NCI-H146 treated with DMSO at 0.1 percent for 48 hours (cell line): ENCODE measurements around the gene GYG1.
"Not testable (repeated sequence)": the region's sequence is repeated elsewhere in the genome, so short reads cannot be mapped to it uniquely, and the experiment has no call there.

Experiments used
- DNase-seq: peaks from one replicate; lab custom pipeline; 2025; ENCODE audit not compliant: unreplicated experiment; lab: John Stamatoyannopoulos, UW

The GYG1 gene

DNA sequence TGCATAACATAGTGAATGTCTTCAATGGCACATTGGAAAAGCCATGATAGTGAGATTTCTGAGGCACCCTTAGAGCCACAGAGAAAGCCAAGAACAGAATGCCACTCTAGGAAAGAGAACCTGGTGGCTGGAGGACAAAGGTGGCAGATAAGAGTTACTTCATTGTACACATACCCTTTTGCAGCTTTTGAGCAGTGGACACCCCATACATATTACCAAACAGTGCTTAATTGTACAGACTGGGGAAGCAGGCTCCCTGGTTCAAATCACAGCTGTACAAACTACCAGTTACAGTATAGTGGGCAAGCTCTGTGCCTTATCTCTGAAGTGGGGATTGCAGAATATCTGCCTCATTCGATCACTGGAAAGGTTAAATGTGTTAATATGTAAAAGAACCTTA lies 10.1 kb upstream of the GYG1 start:
- DNase-seq: no peak

DNA sequence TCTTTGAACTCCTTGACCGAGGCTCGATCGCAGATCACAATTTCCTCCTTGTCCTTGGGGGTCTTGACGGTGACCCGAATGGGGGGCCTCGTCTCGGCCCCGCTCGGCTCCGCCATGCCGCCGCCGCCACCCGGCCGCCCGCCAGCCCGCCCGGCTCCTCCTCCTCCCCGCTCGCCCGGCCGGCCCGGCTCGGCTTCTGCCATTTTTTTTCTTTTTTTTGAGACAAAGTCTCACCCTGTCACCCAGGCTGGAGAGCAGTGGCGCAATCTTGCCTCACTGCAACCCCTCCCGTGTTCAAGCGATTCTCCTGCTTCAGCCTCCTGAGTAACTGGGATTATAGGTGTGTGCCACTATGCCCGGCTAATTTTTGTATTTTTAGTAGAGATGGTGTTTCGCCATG lies 3.8 kb upstream of the GYG1 start:
- DNase-seq: not testable (repeated sequence)

DNA sequence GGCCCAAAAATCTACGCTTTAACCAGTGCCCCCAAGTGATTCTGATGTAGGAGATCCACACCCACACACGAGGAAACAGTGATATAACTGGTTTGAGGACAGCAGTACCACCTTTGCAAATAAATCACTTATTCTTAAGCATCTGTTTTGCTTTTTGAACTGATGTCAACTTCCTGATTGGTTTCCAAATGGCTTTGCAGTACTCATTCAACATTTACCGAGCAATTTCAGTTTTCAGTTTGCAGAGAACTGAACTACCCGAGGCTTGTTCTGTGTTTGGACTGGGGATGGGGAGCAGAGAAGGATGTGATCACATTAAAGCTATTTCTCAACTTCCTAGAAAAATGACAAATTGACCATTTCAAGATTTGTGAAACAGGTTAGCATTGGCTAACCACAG lies 1.1 kb upstream of the GYG1 start:
- DNase-seq: no peak

DNA sequence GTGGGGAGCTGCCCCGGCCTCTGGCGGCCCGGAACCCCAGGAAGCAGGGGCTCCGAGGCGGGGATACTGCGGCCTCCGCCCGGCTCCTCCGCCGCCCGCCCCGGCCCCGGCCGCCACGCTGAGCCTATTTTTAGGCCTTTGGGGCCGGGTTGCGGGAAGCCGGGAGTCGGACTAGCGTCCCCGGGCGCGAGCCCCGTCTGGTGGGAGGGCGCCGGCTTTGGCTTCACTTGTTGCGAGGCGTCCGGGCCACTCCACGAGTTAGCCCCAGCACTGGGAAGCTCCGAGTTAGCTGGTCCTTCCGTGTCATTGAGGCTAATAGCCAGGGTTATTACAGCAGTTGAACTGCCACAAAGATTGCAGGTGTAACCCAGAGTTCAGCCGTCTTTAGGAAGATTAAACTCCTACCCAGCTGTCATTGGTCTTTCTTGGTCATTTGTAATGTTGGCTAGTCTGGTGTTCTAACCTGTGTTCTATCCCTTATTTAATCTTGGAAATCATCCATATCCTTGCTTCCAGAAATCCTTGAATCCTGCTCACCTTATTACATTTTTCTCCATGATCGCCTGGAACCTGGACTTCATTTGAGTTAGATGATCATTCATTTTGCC lies 791 bp downstream of the GYG1 start:
- DNase-seq: peak; percentile 30

DNA sequence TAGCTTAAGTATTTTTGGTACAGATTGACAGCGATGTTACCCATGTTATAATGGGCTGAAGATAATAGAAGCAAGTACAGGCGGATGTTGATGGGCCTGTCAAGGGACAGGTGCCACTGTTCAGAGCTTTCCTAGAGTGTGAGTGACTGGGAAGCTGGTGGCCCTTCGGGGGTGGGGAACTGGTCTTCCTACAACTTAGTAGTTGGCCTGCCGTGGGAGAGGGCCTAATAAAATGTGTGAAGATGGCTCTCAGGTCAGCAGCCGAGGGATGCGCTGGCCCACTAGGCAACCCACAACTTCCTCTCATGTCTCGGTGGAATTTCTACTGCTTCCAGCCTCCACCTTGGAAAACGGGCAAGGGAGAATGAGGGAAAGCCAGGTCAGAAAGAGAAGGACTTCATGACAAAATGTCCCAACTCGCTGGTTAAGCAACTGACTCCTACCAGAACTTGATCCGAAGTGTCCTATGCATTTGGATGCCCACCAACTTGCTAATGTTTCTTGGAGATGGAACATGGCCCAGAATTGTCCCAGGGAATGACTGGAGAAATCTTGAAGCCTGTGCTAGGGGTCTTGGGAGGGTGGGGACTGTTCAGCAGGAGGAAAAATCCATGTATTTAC lies 1.4 kb downstream of the GYG1 start:
- DNase-seq: no peak

DNA sequence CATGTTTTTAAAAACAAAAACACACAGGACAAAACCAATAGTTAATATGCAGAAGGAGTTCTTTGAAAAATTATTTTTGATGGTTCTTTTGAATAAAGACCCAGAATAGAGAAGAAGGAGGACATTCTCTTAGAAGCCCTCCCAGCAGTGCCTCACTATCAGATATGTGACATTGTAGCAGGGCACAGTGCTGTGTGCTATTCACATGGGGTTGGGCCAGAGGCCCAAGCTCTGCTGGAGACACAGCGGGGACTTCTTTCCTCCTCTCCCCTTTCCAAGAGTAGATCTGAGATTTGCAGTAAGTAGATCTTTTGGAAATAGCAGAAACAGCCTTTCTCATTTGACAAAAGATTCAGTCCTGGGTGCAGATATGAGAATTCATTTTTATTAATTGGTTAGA lies 6.3 kb downstream of the GYG1 start:
- DNase-seq: no peak

DNA sequence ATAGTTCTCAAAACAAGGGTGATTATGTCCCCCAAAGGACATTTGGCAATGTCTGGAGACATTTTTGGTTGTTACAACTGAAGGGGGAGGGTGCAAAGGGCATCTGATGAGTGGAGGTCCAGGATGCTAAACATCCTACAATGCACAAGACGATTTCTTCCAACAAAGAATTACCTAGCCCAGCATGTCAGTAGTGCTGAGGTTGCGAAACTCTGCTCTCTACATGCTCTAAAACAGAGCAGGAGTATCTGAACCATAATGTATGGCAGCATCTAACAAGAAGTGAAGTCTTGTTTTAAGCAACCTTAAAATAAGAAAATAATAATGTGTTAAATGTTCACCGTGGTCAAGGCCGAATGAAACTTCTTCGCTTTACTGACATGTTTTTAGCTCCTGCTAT lies 7.0 kb downstream of the GYG1 start:
- DNase-seq: no peak

DNA sequence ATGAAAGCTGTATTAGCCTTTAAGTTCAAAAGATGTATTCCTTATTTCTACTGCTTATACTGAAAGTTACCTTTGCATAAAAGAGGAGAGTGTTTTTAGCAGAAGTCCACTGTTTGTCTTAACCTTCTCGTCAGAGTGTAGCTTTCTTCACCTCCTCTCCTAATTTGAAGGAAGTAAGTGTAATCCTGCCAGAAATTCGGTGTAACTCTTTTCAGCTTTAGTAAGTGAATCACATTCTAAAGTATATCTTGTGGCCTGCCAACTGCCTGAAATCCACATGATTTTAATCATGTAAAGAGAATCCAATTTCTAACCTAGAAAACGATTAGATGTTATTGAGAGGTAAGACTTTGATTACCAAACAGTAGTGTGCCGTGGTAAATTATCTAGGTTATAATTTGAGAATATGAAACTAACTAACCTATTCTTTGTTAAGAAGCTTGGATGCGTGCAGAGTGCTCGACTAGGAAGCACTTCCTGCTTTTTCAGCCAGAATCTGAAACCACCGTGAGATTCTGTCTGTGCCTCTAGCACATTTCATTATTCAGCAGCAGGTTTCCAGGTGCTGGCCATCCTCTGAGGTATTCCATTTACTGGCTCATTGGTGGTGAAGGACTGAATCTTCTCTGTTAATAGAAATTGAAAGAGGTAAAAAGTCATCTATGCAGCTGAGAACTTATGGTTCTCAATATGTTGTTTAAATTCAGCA lies 7.5 kb downstream of the GYG1 start:
- DNase-seq: no peak

DNA sequence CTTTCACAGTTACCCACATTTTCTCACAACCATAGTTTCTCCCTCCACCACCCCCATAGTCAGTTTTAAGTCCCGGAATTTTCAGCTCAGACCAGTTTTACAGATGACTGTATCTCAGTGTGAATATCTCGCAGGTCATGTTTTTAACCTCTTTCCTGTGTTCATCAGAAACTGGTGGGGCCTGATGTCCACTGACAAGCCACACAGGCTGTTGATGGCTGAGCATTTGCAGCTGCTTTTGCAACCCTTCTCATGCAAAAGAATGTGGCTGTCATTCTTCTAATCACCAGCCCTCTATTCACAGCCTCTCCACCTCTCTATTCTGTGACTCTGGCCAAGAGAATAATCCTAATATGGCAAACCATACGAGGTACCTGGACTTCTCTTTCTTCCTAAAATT lies 8.5 kb downstream of the GYG1 start:
- no peak for DNase-seq

DNA sequence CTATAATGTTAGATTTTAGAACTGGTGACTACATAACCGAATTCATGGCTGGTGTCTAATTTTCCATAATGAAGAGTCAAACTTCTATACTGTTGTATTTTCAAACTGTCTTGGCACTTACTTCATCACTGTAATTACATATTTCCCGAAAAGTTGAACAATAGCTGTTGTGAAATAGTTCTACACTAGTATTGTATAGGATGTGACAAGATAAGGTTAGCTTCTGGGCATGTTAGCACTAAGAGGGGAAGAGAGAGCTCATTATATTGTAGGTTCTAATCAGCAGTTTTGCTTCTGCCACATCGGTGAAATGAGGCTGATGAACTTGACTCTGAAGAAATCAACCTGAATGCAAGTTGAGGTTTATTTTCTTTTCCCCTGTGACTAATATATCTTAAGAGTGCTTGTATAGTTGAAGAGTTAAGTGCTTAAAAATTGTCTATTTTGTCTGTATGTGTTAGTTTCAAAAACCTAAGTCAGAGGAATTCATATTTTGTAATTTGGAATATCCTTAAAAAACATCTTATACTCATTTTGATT lies 8.9 kb downstream of the GYG1 start:
- DNase-seq: no peak

DNA sequence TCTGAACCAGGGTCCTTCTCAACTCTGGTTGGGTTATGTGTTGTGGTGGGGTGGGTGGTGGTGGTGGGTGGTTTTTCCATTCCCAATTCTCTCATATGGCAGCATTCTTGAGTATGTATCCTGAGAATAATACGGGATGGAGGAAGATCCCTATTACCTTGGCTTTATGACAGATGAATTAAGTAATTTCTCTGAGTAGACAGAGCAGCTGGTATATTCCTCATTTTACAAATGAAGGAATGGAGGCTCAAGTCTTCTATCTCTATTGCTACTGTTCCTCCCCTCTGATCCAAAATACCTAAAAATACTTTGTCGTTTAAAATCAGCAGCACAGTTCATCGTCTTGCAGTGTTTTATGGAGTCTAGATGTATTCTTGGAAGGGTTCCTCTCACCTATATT lies 10.4 kb downstream of the GYG1 start:
- DNase-seq: no peak

DNA sequence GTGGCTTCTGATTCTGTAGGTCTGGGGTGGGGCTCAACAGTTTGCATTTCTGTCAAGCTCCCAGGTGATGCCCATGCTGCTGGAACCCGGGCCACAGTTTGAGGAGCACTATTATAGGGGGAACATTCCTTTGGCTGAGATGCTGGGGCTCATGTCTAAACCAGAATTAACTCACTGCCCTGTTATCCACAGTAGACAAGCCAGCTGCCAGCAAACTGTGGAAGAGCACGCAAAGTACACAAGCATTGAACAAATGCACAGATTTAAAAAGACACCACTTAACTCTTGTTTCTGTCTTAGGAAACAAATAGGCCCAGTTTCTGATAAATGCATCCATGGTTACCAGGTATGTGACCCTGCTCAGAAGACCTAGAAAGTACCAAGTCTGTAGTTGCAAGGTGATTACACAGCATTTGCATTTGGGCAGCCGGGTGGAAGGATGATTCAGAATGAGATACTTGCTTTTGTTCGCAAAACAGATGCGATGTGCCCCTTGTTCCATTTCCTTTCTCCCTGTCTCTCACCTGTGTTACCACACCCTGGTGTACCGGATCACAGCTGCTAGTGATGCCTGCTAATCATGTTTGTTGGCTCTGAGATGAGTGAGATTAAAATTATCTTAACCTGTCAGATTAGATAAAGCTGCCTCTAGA lies 12.4 kb downstream of the GYG1 start:
- peak; percentile 84 for DNase-seq

DNA sequence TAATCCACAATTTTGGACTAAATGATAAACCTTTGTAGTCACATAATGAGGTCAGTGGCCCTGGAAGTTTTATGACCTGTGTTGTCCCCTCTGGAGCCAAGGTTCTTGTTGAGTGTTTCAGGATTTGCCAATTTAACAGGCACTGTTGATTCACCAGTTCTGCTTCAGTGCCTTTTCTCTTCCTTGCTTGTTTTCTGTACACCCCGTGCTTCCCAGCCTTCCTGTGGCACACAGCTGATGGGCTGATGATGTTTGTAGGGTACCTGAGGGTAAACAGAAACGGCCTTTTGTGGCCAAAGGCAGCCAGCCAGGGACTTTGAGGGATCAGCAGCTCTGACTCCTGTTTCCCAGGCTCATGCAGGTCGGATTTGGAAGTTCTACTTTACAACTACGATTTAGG lies 13.3 kb downstream of the GYG1 start:
- DNase-seq: peak; percentile 73

DNA sequence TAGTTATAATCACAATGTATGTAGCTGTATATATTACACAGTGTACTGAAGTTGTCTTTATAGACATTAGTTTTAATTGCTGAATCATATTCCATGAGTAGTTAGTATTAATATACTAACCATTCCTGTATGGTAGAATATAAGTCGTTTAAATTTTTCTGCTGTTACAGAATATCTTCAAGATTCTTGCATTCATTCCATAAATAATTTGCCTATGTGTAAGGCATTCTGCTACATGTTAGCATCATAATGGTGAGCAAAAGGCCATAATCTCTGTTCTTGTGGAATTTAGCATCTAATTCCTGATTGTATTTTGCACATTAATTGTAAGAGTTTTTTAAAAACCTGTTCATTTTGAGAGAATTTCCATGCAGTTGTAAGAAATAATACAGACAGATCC lies 14.1 kb downstream of the GYG1 start:
- no peak for DNase-seq

DNA sequence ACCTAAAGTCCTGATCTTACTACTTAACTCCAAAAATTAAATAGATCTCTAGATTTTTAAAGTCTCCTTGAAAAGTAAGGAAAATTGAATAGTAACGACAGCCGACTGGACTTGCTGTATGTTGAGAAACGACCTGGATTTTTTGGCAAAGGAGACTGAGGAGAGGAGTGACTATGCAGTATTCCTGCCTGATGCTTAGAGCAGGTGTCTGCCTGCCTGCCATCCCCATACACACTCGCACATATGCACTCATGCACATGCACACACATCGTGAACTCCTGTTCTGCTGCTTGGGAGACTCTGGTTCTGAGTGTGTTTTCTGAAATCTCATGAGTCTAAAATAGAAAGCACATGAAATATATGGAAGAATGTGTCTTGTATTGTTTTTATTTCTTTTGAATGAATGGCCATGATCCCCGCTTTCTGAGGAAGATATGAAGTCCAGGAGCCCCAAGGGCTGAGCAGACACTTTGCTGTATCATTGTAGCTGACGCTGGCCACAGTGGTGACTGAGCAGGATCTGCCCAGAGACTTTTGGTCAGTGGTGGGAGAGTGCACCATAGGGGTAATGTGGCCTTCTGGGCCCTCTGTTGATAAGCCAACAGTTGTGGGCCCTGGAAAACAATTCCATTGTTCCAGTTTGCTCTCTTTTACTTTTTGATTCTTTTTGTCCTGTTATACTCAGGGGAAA lies 16.4 kb downstream of the GYG1 start:
- DNase-seq: no peak

DNA sequence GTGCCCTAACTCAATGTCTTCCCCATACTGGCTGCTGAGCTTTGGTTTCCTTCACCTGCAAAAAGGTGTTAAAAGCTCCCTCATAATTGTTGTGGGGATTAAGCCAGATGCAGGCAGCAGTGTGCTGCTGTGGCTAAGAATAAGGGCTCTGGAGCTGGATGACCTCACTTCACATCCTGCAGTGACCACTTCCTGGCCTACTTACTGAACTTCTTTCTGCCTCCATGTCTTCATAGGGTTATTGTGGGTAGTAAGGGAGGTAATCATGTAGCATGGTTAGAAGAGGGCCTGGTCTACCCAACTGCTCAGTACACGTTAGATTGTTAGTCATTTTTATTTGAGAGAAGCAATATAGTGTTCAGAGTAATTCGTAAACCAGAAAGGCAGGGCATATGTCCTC lies 18.4 kb downstream of the GYG1 start:
- DNase-seq: no peak

DNA sequence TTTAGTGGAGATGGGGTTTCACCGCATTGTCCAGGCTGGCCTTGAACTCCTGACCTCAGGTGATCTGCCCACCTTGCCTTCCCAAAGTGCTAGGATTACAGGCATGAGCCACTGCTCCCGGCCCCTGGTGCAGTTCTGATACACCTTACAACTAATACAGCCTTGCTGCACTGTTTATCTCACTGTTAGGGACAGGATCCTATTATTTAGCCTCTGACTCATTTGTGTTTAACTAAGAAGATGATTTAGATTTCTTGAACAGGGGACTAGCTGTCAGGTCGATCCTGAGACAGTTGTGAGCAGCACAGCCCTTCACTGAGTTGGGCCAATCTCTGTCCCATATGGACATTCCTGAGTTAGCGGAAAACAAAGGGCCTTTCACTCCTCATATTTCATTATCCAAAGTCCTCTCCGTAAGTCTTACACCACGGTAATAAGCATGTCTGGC lies 19.2 kb downstream of the GYG1 start:
- no peak for DNase-seq

DNA sequence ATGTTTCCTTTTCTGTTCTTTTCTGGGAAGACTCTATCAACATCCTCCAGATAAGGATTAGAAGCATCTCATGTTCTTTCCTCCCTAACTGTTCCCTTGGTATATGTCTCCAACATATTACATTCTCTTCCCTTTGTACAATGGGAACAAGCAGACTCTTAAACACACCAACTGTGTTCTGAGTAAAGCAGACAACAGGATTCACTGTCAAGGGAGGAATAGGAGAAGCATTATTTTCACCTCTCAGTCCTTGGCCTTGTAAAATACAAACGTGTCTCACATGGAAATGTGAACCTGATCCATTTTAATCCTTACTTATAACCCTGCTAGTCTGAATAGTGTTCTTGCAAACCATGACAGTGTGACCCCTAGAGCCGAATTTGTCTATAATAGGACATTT lies 19.6 kb downstream of the GYG1 start:
- DNase-seq: no peak

DNA sequence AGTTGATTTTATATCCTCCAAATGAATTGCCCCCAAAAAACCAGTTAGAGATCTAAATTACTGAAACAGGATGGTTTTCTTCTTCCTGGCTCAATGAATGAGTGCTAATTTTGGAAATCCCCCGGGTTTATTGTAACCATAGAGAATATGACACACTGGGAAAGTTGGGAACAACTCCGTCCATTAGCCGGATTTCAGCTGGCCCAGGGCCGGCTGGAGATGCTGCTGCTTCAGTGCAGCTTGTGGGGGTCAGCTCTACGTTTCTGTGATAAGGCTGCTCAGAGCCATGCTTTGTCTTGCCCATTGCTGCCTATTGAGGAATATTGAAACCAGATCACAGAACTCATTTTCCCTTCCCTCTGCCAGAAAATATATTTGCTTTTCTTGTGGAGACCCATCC lies 20.3 kb downstream of the GYG1 start:
- no peak for DNase-seq

DNA sequence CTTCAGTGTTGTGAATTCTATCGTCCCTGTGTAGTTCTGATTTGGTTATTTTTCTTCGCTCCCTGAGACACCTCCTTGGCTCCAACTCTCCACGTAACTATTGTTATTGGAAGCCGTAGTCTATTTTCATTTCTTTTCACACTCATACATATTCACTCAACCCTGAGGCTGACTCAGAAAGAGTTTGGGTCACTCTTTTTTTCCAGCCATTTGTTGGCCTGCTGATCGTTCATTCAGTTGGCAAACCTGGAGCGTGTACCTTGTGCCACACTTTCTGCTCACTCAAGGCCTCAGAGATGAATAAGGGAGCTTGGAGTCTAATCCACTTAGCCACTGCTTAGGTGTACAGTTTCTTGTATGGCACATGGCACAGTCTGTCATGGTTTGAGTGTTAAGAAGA lies 22.4 kb downstream of the GYG1 start:
- DNase-seq: no peak

DNA sequence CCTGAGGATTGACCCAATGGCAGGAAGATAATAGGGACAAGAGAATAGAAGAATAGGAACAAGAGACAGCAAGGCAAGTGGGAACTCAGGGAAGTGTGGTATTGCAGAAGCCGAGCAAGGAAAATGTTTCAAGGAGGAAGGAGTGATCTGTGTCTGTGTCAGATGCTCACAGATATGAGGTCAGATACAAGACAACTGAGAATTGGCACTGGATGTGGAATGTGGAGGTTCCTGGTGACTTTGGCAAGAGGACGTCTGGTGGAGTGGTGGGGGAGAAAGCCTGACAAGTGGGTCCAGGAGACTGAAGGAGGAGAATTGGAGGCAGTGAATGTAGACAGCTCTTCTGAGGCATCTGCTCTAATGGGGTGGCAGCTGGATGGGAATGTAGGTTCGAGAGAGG lies 24.1 kb downstream of the GYG1 start:
- no peak for DNase-seq
